ENCODE results near the gene PLEKHG4B.

Gene PLEKHG4B

GRCh38 chr5:139579-140442, 47.8 kb downstream of the PLEKHG4B start:
- DNase-seq: no peak

- no peak for DNase-seq
Observed at GRCh38 chr5:140443-140829, 48.5 kb downstream of the PLEKHG4B start.

- no peak for DNase-seq
Observed at GRCh38 chr5:141211-141610, 49.2 kb downstream of the PLEKHG4B start.

- no peak for DNase-seq
Observed at GRCh38 chr5:141761-142160, 49.8 kb downstream of the PLEKHG4B start.

- DNase-seq: no peak
Observed at GRCh38 chr5:142246-142810, 50.4 kb downstream of the PLEKHG4B start.

DNA sequence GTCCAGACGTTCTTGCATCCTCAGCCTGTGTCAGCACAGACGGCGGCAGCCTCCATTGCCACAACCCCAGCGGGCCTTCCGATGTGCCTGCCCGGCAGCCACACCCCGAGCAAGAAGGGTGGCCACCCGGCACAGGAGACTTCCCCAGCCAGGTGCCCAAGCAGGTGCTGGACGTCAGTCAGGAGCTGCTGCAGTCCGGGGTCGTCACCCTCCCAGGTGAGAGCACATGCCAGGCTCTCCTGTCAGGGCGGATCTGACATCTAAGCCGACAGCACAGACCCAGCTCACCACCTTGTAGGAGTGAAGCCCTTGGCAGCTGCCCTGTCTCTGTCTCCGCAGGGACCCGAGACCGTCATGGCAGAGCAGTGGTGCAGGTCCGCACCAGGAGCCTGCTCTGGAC, 51.1 kb downstream of the PLEKHG4B start:
- DNase-seq: no peak

- no peak for DNase-seq
Observed at GRCh38 chr5:144941-145340, 53.0 kb downstream of the PLEKHG4B start.

DNA sequence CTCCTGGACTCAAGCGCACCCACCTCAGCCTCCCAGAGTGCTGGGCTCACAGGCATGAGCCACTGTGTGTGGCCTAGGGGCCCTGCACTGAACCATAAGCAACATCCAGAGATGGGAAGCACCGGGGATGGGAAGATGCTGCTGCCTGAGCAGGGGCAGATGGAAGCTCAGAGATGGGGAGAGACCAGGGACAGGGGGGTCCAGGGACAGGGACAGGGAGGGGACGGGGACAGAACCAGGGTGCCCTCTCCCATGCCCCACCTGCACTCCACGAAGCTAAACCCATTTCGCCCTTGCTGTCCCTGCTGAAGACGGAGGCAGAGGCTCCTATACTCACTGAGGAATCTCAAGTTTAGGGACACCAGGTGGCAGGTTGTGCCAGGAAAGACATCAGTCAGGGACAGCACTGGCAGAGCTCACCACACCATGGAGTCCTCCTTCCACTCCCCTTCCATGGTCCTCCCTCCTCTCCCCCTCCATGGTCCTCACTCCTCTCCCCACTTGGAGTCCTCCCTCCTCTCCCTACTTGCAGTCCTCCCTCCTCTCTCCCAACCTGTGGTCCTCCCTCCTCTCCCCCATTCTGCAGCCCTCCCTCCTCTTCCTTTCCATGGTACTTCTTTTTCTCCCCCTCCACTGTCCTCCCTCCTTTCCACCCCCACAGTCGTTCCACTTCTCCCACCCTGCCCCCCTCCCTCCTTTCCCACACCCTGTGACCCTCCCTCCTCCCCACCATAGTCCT, 53.8 kb downstream of the PLEKHG4B start:
- DNase-seq: no peak

GRCh38 chr5:147751-148150, 55.8 kb downstream of the PLEKHG4B start:
- DNase-seq: no peak

- no peak for DNase-seq
Observed at GRCh38 chr5:149745-150485, 57.9 kb downstream of the PLEKHG4B start.

- DNase-seq: no peak
Observed at GRCh38 chr5:150746-151145, 58.8 kb downstream of the PLEKHG4B start.

- no peak for DNase-seq
Observed at GRCh38 chr5:152077-152476, 60.1 kb downstream of the PLEKHG4B start.

DNA sequence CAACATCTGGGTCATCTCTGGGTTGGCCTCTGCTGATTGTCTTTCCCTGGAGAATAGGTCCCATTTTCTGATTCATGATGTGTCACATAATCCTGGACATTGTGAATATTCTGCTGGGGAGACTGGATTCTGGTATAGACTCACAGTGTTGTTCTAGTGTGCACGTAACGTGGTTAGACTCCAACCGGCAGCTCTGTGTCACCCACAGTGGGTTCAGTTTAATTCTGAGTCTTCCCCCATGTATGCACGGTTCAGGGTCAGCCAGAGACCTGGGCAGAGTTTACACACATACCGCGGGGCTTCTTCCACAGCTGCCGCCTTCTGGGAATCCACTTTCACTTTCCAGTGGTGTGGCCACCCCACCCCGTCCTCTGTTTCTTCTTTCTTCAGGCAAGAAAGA, 61.3 kb downstream of the PLEKHG4B start:
- no peak for DNase-seq

- no peak for DNase-seq
Observed at GRCh38 chr5:154236-154635, 62.3 kb downstream of the PLEKHG4B start.

DNA sequence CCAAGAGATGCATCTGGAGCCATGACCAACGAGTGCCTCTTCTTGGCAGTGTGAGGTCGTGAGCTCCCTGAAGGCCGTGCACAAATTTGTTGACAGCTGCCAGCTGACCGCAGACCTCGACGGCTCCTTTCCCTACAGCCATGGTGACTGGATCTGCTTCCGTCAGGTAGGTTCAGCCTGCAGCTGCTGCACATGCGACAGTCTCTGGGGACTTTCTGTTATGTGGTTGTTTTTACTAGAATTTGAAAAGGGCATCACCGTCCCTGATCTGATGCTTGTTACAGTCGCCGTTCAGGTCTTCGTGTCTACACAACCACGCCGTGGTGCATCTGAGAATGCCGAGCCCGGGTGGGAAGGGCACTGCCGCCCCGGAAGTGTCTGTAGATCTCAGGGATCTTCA, 62.9 kb downstream of the PLEKHG4B start:
- DNase-seq: no peak

DNA sequence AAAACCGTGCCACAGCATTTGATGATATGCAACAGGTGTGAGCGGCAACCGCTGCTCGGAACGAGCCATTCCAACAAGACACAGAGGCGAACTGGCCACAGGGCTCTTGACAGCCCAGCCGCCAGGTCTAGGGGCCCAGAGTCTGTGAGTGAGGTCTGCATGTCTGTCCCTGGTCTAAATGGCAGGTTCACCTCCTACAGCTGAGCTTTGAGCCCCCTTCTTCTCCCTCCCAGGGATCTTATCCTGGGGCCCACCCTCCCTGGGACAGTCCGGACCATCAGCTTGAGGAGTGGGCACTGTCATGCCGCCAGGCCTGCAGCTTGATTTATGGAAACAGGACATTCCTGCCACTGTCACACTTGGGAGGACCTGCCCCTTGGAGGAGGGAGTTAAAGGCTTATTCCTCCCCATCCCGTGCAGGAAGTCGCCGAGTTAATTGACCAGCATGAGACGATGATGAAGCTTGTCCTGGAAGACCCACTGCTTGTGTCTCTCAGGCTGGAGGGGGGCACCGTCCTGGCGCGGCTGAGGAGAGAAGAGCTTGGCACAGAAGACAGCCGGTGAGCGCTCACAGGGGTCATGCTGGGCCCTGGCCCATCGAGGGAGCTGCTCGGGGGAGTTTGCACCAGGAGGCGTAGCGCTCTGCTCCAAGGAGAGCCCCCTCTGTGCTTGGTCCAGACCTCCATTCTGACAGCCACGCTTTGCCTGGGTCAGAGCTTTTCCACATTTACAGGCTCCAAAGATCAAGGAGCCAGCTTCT, 63.9 kb downstream of the PLEKHG4B start:
- DNase-seq: no peak

GRCh38 chr5:156411-157072, 64.6 kb downstream of the PLEKHG4B start:
- no peak for DNase-seq

DNA sequence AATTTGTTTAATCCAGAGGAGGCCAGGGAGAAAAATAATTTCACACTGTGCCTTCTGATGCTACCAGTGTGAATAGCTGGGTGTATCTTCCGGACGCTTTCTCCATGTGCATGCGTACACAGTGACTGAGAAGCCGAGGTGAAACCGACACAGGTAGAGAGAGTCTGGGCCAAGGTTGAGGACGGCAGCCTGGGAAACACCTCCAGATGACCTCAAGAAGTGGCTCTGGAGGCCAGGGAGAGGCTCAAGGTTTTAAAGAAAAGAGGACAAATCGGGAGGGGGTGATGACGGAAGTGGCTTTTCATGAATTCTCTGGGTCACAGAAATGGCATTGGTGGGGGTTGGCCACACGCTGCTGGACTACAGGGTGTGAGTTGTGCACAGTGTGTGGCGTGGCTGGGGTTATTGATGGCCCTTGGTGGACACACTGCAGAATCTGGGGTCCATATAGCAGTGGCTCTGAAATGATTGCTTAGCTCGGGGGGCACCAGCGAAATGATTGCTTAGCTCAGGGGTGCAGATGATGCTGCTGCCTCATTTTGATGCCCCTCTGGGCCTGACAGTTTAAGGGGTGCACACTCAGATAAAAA, 65.3 kb downstream of the PLEKHG4B start:
- DNase-seq: no peak

GRCh38 chr5:157801-158200, 65.8 kb downstream of the PLEKHG4B start:
- DNase-seq: no peak

DNA sequence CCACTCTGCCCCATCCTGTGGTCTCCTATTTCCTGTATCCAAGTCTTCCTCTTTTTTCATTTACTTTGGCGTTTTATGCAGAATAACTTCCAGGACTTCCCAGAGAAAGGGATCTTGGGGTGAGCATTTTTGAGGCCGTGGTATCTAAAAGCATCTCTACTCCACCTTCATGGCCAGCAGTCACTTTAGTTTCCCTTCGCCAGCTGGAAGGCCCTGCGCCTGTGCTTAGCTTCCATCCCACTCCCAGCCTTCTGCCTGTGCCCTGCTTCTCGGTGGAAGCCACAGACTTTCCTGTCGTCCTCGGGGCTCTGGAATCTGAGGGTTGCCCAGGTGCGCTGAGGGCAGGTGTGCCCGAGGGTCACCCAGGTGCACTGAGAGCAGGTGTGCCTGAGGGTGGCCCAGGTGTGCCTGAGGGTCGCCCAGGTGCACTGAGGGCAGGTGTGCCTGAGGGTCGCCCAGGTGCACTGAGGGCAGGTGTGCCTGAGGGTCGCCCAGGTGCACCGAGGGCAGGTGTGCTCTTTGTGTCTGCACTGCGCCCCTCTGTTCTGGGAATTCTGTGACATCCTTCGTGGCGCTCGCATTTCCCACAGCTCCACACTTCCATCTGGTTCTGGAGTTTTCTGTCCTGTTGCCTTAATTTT, 67.0 kb downstream of the PLEKHG4B start:
- no peak for DNase-seq
